Measurements from ENCODE around the gene FGR. TPM values are rescaled to one million over a fixed set of nuclear protein-coding genes. Genes with fewer than 3 reads are reported as not detected.

Gene FGR
- total RNA-seq, 1 experiment from 2014 or later: not detected

GRCh38 chr1:27593678-27594563 is 41.1 kb downstream of the FGR start:
- H4K20me1 ChIP-seq (ENCODE audit: insufficient read depth): no peaks in the 10 kb centered on the region
- no peak for ATAC-seq
- no peaks in the 10 kb centered on the region for H3K27me3 ChIP-seq (ENCODE audit: insufficient read depth, low read length)
- H3K27ac ChIP-seq (ENCODE audit: low read depth, low read length): no peak overlapping the region
- RAD21 ChIA-PET (ENCODE audit: low non-redundant PET in 1 of 2, low total read pairs in 2 of 2, uncharacterized antibody in 2 of 2, unreplicated experiment in 2 of 2): no interaction called here
- CTCF ChIA-PET: no interaction called here
- H2AFZ ChIP-seq (ENCODE audit: low read depth, low read length, poor library complexity, severe bottlenecking): no peak overlapping the region
- intact Hi-C loops (cut with micrococcal nuclease): no loop called here
- peaks cover 27 to 46% of the 10 kb centered on the region in 2 experiments for H3K4me1 ChIP-seq (ENCODE audit: control insufficient read depth in 1 of 2, insufficient read depth in 2 of 2, low read length in 2 of 2)
- H3K9me3 ChIP-seq (ENCODE audit: control insufficient read depth in 1 of 2, insufficient read depth in 1 of 2, low read depth in 1 of 2, low read length in 2 of 2): no peaks in the 10 kb centered on the region
- H3K9me2 ChIP-seq (ENCODE audit: insufficient read depth): no peaks in the 10 kb centered on the region
- H3K4me2 ChIP-seq (ENCODE audit: low read length): no peak overlapping the region
- BruUV-seq (replicated peaks): no TSS peak
- H3K9ac ChIP-seq (ENCODE audit: low read length): no peak overlapping the region
- H3K36me3 ChIP-seq (ENCODE audit: control insufficient read depth in 1 of 2, insufficient read depth in 2 of 2, low read length in 2 of 2): peaks cover 0 to 5% of the 10 kb centered on the region in 2 experiments; a peak in 2 of 4 replicates
- H3K4me3 ChIP-seq (replicated peaks in 1 of 2; ENCODE audit: low read depth in 1 of 2, low read length in 2 of 2): no peak overlapping the region
- TF ChIP-seq RAD21 (IDR thresholded peaks at IDR 0.05; ENCODE audit: low read depth) (no peak), FOSL1 (IDR thresholded peaks at IDR 0.05; ENCODE audit: low read depth) (no peak), SIN3A (IDR thresholded peaks at IDR 0.05; ENCODE audit: low read depth) (no peak), SP1 (IDR thresholded peaks at IDR 0.05; ENCODE audit: low read depth) (no peak), POLR2AphosphoS5 (IDR thresholded peaks at IDR 0.05; ENCODE audit: low read depth, low read length) (no peak), CBX3 (IDR thresholded peaks at IDR 0.05; ENCODE audit: low read depth) (no peak), EZH2 (IDR thresholded peaks at IDR 0.05) (no peak), TCF7L2 (IDR thresholded peaks at IDR 0.05; ENCODE audit: borderline replicate concordance, extremely low read depth, insufficient read depth, insufficient read length) (no peak), ZBTB33 (IDR thresholded peaks at IDR 0.05; ENCODE audit: extremely low read depth, insufficient replicate concordance, low read length) (no peak), POLR2A (IDR thresholded peaks at IDR 0.05; ENCODE audit: borderline replicate concordance, extremely low read depth, insufficient read depth, insufficient read length) (no peak), EGR1 (IDR thresholded peaks at IDR 0.05; ENCODE audit: low read depth) (no peak), CEBPB (IDR thresholded peaks at IDR 0.05; ENCODE audit: low read depth) (no peak)
- TF ChIP-seq, protein P1, sequence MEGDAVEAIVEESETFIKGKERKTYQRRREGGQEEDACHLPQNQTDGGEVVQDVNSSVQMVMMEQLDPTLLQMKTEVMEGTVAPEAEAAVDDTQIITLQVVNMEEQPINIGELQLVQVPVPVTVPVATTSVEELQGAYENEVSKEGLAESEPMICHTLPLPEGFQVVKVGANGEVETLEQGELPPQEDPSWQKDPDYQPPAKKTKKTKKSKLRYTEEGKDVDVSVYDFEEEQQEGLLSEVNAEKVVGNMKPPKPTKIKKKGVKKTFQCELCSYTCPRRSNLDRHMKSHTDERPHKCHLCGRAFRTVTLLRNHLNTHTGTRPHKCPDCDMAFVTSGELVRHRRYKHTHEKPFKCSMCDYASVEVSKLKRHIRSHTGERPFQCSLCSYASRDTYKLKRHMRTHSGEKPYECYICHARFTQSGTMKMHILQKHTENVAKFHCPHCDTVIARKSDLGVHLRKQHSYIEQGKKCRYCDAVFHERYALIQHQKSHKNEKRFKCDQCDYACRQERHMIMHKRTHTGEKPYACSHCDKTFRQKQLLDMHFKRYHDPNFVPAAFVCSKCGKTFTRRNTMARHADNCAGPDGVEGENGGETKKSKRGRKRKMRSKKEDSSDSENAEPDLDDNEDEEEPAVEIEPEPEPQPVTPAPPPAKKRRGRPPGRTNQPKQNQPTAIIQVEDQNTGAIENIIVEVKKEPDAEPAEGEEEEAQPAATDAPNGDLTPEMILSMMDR (IDR thresholded peaks at IDR 0.05 in 2 of 3, conservative IDR thresholded peaks at IDR 0.05 in 1 of 3; ENCODE audit: borderline replicate concordance in 1 of 3, insufficient read depth in 1 of 3, low read depth in 2 of 3, low read length in 2 of 3): no peak
- POLR2A ChIA-PET: no interaction called here
- H3K79me2 ChIP-seq (ENCODE audit: insufficient read depth, low read length): peaks cover 75% of the 10 kb centered on the region
- no peak for DNase-seq (ENCODE audit: low read depth, low spot score)
